HUES48 (cell line): ENCODE results near the gene MRC1.
"Not testable (repeated sequence)": the region's sequence is repeated elsewhere in the genome, so short reads cannot be mapped to it uniquely, and the experiment has no call there.

Experiments
- H3K27ac ChIP-seq: one replicate; pipeline ENCODE4 v1.7.0; 2013; ENCODE audit warnings: low read depth, low read length, inconsistent platforms
- H3K27me3 ChIP-seq: 2 replicates; pipeline ENCODE4 v1.6.1; 2013; ENCODE audit warnings: mild to moderate bottlenecking, low read length; ENCODE audit not compliant: control insufficient read depth, insufficient read depth
- H3K36me3 ChIP-seq: 2 replicates; pipeline ENCODE4 v1.6.1; 2013; ENCODE audit warnings: low read length; ENCODE audit not compliant: control insufficient read depth, insufficient read depth
- H3K4me1 ChIP-seq: 2 replicates; pipeline ENCODE4 v1.6.1; 2013; ENCODE audit warnings: mild to moderate bottlenecking, low read length; ENCODE audit not compliant: control insufficient read depth, insufficient read depth
- H3K4me3 ChIP-seq: 2 replicates; pipeline ENCODE4 v1.5.1; 2013; ENCODE audit warnings: mild to moderate bottlenecking, low read depth, low read length
- H3K9ac ChIP-seq: 2 replicates; pipeline ENCODE4 v1.6.1; 2013; ENCODE audit warnings: mild to moderate bottlenecking, low read depth, low read length, moderate library complexity
- H3K9me3 ChIP-seq: 2 replicates; pipeline ENCODE4 v1.6.1; 2013; ENCODE audit warnings: low read length; ENCODE audit not compliant: control insufficient read depth, insufficient read depth

The MRC1 gene

DNA sequence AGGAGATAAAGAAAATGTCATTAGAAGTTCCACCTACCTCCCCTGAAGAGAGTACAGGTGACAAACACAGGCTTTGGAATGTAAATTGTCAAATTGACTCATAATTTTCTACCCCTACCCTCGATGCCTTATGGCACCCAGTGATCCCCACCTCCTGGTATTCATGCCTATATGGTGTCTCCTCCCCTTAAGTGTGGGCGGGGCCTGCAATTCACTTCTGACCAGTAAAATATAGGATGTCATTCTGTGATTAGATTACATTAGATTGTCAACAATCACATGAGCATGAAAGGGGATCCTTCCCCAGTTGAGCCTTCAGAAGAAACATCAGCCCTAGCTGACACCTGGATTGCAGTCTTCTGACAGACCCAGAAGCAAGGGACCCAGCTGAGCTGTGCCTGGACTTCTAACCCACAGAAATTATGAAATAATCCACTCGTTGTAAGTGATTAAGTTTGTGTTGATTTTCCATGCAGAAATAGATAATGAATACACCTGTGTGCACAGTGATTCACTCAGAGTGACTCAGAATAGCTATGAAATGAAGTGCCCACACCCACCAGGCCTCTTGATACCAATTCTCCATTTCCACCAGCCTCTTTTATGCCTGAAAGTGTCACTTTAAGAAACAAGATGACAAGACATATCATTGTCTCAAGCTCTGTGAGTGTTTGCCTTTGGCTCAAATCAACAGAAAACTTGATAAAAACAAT is 134.0 kb downstream of the MRC1 start:
- H3K36me3 ChIP-seq, result no peaks in the 10 kb centered on the region
- H3K4me3 ChIP-seq, result no peak overlapping the region
- no peaks in the 10 kb centered on the region for H3K27me3 ChIP-seq
- no peaks in the 10 kb centered on the region for H3K4me1 ChIP-seq
- no peak overlapping the region for H3K9ac ChIP-seq
- no peak overlapping the region for H3K27ac ChIP-seq
- no peaks in the 10 kb centered on the region for H3K9me3 ChIP-seq

DNA sequence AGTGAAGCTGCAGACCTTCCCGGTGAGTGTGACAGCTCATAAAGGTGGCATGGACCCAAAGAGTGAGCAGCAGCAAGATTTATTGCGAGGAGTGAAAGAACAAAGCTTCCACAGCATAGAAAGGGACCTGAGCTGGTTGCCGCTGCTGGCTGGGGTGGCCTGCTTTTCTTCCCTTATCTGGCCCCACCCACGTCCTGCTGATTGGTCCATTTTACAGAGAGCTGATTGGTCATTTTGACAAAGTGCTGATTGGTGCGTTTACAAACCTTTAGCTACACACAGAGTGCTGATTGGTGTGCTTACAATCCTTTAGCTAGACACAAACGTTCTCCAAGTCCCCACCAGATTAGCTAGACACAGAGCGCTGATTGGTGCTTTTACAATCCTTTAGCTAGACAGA is 141.1 kb downstream of the MRC1 start:
- H3K27me3 ChIP-seq, H3K4me3 ChIP-seq, H3K9ac ChIP-seq, H3K36me3 ChIP-seq, H3K27ac ChIP-seq, H3K9me3 ChIP-seq, H3K4me1 ChIP-seq: not testable (repeated sequence)

DNA sequence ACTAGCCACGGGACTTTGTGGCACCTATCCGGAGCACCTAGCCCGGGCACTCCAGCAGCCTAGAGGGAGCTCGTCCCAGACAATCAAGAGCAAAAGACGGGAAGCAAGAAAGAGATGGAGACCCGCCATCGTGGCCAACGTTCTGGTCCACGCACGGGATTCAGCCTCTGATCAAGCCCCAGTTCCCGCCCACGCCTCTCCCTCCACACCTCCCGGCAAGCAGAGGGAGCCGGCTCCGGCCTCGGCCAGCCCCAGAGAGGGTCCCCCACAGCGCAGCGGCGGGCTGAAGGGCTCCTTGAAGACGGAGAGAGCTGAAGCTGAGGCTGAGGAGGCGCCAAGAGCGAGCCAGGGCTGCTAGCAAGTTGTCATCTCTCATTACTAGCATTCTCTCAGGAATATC is 141.6 kb downstream of the MRC1 start:
- no peak overlapping the region for H3K4me3 ChIP-seq
- no peak overlapping the region for H3K27ac ChIP-seq
- H3K36me3 ChIP-seq, result no peaks in the 10 kb centered on the region
- no peak overlapping the region for H3K9ac ChIP-seq
- H3K4me1 ChIP-seq, result no peaks in the 10 kb centered on the region
- H3K27me3 ChIP-seq, result no peaks in the 10 kb centered on the region
- no peaks in the 10 kb centered on the region for H3K9me3 ChIP-seq

DNA sequence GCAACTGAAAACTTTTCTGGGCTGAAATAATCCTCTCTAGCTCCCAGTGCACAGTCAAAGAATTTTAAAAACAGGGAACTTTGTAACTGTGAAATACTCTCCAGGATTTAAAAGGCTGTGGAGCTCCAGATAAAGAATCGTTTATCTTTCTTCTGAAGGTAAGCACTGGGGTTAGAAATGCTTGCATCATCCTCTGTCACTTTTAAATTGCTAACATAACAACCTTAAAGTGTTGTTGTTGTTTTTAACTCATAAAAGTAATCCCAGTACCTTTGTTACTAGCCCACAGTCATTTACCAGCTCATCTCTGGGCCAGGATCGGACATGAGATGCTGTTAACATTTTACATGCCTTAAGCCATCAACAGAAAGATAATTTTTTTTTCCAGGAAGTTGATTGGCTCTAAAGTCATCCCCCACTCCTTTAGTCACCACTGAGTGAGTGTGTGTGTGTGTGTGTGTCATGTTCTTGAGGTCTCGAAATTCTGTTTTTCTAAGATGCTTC is 142.8 kb downstream of the MRC1 start, which contains the start of gene SLC39A12:
SLC39A12 (plus strand) TSS at position 51 of the 504 bp plus-strand sequence. CDS start 1,359 bp downstream, outside the sequence.
- no peaks in the 10 kb centered on the region for H3K27me3 ChIP-seq

DNA sequence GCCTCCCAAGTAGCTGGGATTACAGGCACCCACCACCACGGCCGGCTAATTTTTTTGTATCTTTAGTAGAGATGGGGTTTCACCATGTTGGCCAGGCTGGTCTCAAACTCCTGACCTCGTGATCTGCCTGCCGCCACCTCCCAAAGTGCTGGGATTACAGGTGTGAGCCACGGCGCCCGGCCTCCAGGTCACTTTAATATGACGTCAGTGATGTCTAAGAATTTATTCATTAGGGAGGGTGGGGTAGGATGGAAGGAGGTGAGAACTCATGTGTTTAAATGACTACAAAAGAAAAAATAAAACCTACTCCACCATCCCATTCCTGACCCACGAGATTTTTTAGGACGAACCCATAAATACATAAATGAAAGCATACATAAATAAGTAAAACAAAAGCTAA is 145.2 kb downstream of the MRC1 start:
- not testable (repeated sequence) for H3K27ac ChIP-seq, H3K9me3 ChIP-seq, H3K27me3 ChIP-seq, H3K36me3 ChIP-seq, H3K4me3 ChIP-seq, H3K4me1 ChIP-seq, H3K9ac ChIP-seq

More for the DNA sequence above, 142.8 kb downstream of the MRC1 start, which contains the start of gene SLC39A12:
- no peaks in the 10 kb centered on the region for H3K4me1 ChIP-seq
- H3K9ac ChIP-seq, result no peak within 1 kb of the TSS
- H3K36me3 ChIP-seq, result no peaks in the 10 kb centered on the region
- H3K27ac ChIP-seq, result no peak within 1 kb of the TSS
- no peak within 1 kb of the TSS for H3K4me3 ChIP-seq
- no peaks in the 10 kb centered on the region for H3K9me3 ChIP-seq

DNA sequence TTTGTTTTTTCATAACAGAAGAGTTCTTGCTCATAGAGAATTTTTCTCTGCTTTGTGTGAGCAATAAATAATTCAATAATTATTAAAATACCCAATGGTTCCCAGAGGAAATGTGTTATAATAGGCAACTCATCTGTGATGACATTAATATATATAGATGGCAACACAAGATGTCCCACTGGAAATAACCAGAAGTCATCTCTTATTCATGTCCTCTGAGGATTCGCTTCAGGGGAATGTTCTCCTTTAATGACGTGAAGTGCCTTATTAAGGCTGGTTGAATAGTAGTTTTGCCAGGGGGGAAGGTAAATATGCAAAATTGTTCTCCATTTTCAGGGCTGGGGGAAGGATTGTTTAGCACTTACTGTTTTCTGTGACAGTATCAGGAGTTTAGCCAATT is 145.7 kb downstream of the MRC1 start:
- H3K27me3 ChIP-seq, result no peaks in the 10 kb centered on the region
- H3K4me1 ChIP-seq, result no peaks in the 10 kb centered on the region
- H3K36me3 ChIP-seq, result no peaks in the 10 kb centered on the region
- no peaks in the 10 kb centered on the region for H3K9me3 ChIP-seq
- H3K27ac ChIP-seq, result no peak overlapping the region
- H3K4me3 ChIP-seq, result no peak overlapping the region
- no peak overlapping the region for H3K9ac ChIP-seq

DNA sequence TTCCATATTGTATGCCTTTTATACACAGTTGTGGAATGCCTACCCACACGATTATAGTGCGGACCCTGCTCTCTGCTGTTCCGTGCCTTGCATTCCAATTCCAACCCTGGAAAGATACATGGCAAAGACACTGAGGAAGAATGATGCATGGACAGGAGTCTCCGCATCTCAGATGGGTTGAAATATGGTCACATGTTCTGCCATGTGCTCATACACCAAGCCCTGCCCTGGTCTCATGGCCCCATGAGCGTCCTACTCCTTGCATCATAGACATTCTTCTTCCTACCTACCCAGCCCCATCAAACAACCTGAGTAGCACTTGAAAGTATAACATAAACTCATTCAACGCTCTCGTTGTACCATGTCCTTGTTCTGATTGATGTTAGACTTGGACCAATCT is 148.9 kb downstream of the MRC1 start:
- Histone ChIP-seq H3K36me3 (no peaks in the 10 kb centered on the region), H3K9me3 (peaks cover 6% of the 10 kb centered on the region; the same call in 1 of the 2 replicates), H3K4me3 (no peak overlapping the region), H3K27ac (no peak overlapping the region), H3K9ac (no peak overlapping the region), H3K4me1 (no peaks in the 10 kb centered on the region), H3K27me3 (no peaks in the 10 kb centered on the region)

DNA sequence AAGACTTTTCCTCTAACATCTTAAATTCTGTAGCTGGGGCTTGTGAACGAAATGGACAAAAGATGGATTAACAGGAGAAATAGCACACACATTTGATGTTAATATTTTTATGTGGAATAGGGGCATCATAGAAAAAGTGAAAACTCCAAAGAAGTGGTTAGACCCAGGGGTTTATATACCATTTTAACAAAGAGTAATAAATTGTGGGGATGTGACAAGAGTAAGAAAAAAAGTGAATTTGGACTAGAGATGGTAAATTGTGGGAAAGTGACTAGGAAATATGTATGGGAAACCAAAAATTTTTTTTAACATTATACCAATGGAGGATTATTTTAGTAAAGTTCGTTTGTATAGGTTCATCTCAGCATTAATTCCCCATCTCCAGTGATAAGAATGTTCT is 150.7 kb downstream of the MRC1 start:
- H3K36me3 ChIP-seq, result no peaks in the 10 kb centered on the region
- H3K27me3 ChIP-seq, result no peaks in the 10 kb centered on the region
- H3K4me3 ChIP-seq, result no peak overlapping the region
- no peak overlapping the region for H3K9ac ChIP-seq
- H3K9me3 ChIP-seq, result peaks cover 6% of the 10 kb centered on the region; the same call in 1 of the 2 replicates
- H3K27ac ChIP-seq, result no peak overlapping the region
- no peaks in the 10 kb centered on the region for H3K4me1 ChIP-seq
